GM10248 (cell line): ENCODE results near the gene TMIGD2.

Experiments used
- CTCF ChIA-PET: fragments of 300-600 bp; sonication (Branson Sonifier 250); formaldehyde crosslinking; extraction: SDS; loops from one replicate; lab custom pipeline; 2021; ENCODE audit warnings: antibody characterized with exemption; lab: Yijun Ruan, JAX
- POLR2A ChIA-PET: fragments of 350-650 bp; sonication (Branson Sonifier 250); formaldehyde crosslinking; extraction: SDS; loops from one replicate; lab custom pipeline; 2020; ENCODE audit warnings: antibody characterized with exemption; lab: Yijun Ruan, JAX
- DNase-seq: peaks from one replicate; pipeline ENCODE4 v3.0.0; 2012; ENCODE audit errors: extremely low spot score
- CTCF ChIP-seq: IDR thresholded peaks from 2 replicates; pipeline ENCODE4 v1.5.1; 2012; ENCODE audit warnings: mild to moderate bottlenecking, low read depth; ENCODE audit errors: extremely low read depth, missing control alignments, control extremely low read depth

TMIGD2 gene

GRCh38 chr19:4343370-4344307, 41.5 kb upstream of the TMIGD2 start, which contains the start of gene MPND:
Gene MPND (plus strand): TSS chr19:4343562. CDS start chr19:4343594, 32 bp downstream.
- peak; percentile 92 for DNase-seq
- CTCF ChIA-PET = interaction anchor here (0.7 to 5.0 kb wide), 13 partner anchors 9 to 204 kb away, joined by 3 to 57 read pairs (median 8); partner anchors contain the start of genes CHAF1A and SH3GL1
- no peak for TF ChIP-seq CTCF
- POLR2A ChIA-PET = interaction anchor here (0.5 to 2.0 kb wide), 12 partner anchors 9 to 1868 kb away, joined by 3 to 9 read pairs (median 4); partner anchors contain the start of genes CHAF1A and GADD45B

- TF ChIP-seq CTCF = peak; percentile 6
- ChIA-PET CTCF (interaction anchor here (0.7 to 5.0 kb wide), 18 partner anchors 9 to 203 kb away, joined by 3 to 57 read pairs (median 4); partner anchors contain the start of genes CHAF1A and SH3GL1), POLR2A (interaction anchor here (0.5 to 2.0 kb wide), 13 partner anchors 9 to 1867 kb away, joined by 3 to 9 read pairs (median 3); partner anchors contain the start of genes CHAF1A, GADD45B and YJU2)
- peak; percentile 93 for DNase-seq
These were observed 40.6 kb upstream of the TMIGD2 start for GRCh38 chr19:4342615-4343369.

- CTCF ChIA-PET = interaction anchor here (0.8 to 5.0 kb wide), 12 partner anchors 9 to 93 kb away, joined by 3 to 57 read pairs (median 8); partner anchors contain the start of genes CHAF1A and SH3GL1
- POLR2A ChIA-PET = interaction anchor here (0.8 to 2.0 kb wide), 8 partner anchors 14 to 95 kb away, joined by 3 to 9 read pairs (median 4); partner anchors contain the start of genes CHAF1A and YJU2
- TF ChIP-seq CTCF = no peak
- no peak for DNase-seq
These were observed 40.1 kb upstream of the TMIGD2 start for GRCh38 chr19:4342314-4342614.

- TF ChIP-seq CTCF = no peak
- ChIA-PET POLR2A (interaction anchor here (0.6 kb wide), 1 partner anchor 100 kb away, joined by 4 read pairs; no protein-coding TSS in a partner anchor), CTCF (interaction anchor here (1.0 to 3.9 kb wide), 5 partner anchors 9 to 106 kb away, joined by 3 to 21 read pairs (median 4); no protein-coding TSS in a partner anchor)
- peak; percentile 42 for DNase-seq
These were observed 36.5 kb upstream of the TMIGD2 start, which contains the start of gene STAP2 for GRCh38 chr19:4338441-4339355. Gene STAP2 (minus strand): TSS chr19:4338827. CDS start chr19:4338753, 74 bp downstream.

GRCh38 chr19:4337906-4338440, 35.8 kb upstream of the TMIGD2 start:
- ChIA-PET CTCF (interaction anchor here (2.2 to 3.9 kb wide), 2 partner anchors 14 to 105 kb away, joined by 4 to 21 read pairs; no protein-coding TSS in a partner anchor), POLR2A (no interaction called here)
- DNase-seq = peak; percentile 8
- no peak for TF ChIP-seq CTCF
